Measurements from ENCODE around the gene NOTCH3. TPM values are rescaled to one million over a fixed set of nuclear protein-coding genes. Genes with fewer than 3 reads are reported as not detected.
A peak's percentile ranks its signal among the peaks of the same experiment; 100 is the strongest.

NOTCH3 gene
- total RNA-seq, 1 experiment from 2014 or later, result 164 TPM

DNA sequence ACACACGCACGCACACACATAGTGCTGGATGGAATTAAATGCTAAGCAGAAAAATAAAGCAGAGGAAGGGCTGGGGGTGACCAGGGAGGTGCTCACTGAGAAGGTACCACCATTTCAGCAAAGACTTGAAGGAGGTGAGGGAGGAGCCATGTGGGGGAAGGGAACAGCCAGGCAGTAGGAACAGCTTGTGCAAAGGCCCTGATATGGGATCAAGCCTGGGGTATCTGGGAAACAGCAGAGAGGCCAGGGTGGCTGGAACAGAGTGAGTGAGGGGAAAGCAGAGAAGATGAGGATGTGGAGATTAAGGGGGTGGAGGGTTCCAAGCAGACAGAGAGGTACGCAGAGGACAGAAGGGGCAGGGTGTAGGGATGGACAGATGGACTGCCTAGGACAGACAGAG lies 25.2 kb downstream of the NOTCH3 start:
- Mint-ChIP-seq H3K4me1 (peaks cover 4 to 6% of the 10 kb centered on the region in 2 experiments), H3K4me3 (no peak overlapping the region; a peak in 1 of 5 replicates), H3K36me3 (ENCODE audit: insufficient read depth in 1 of 3, low read depth in 3 of 3) (peaks cover 36 to 73% (median 72%) of the 10 kb centered on the region in 3 experiments), H3K27ac (peak overlapping the region in 1 of 3 experiments; percentile 44; a peak in 1 of 7 replicates), H3K9me3 (no peaks in the 10 kb centered on the region), H3K27me3 (ENCODE audit: low read depth) (no peaks in the 10 kb centered on the region)
- Histone ChIP-seq H3K23me2 (ENCODE audit: insufficient read length, low read depth, low read length, poor library complexity, severe bottlenecking) (no peaks in the 10 kb centered on the region), H3K4ac (ENCODE audit: low read depth, low read length) (no peak overlapping the region), H2BK20ac (ENCODE audit: low read depth, low read length, poor library complexity, severe bottlenecking) (no peak overlapping the region), H2BK15ac (ENCODE audit: low read depth, low read length) (no peak overlapping the region), H3K14ac (ENCODE audit: insufficient read depth, low read length) (no peak overlapping the region), H4K5ac (ENCODE audit: insufficient read length, low read depth, low read length) (no peak overlapping the region), H3K4me2 (ENCODE audit: insufficient read depth, insufficient read length, low read length) (no peak overlapping the region), H2AK5ac (ENCODE audit: insufficient read length, low read length) (no peak overlapping the region), H2BK12ac (ENCODE audit: insufficient read length, low read depth, low read length) (no peak overlapping the region), H2BK5ac (ENCODE audit: insufficient read length, low read length) (no peak overlapping the region), H3T11ph (ENCODE audit: low read length) (no peak overlapping the region), H3K27ac (ENCODE audit: insufficient read length, low read depth, low read length) (no peak overlapping the region), H4K91ac (ENCODE audit: insufficient read length, low read depth, low read length) (no peak overlapping the region), H4K8ac (replicated peaks; ENCODE audit: insufficient read length, low read depth, low read length) (no peak overlapping the region), H3K56ac (ENCODE audit: insufficient read length, low read depth, low read length) (no peak overlapping the region), H4K20me1 (ENCODE audit: control insufficient read depth, insufficient read depth, insufficient read length) (no peaks in the 10 kb centered on the region), H3K79me1 (ENCODE audit: insufficient read depth, low read depth, low read length, poor library complexity, severe bottlenecking) (no peaks in the 10 kb centered on the region), H3K9me3 (ENCODE audit: control insufficient read depth, low read depth, low read length) (no peaks in the 10 kb centered on the region), H3K18ac (ENCODE audit: insufficient read length, low read depth, low read length) (no peak overlapping the region), H3K79me2 (ENCODE audit: insufficient read depth, low read length) (no peaks in the 10 kb centered on the region), H3K27me3 (ENCODE audit: insufficient read depth, low read length) (no peaks in the 10 kb centered on the region), H2AFZ (ENCODE audit: low read length) (no peak overlapping the region), H2BK120ac (ENCODE audit: low read depth, low read length, poor library complexity, severe bottlenecking) (no peak overlapping the region), H3K4me1 (ENCODE audit: insufficient read depth, low read length) (no peaks in the 10 kb centered on the region), H3K23ac (ENCODE audit: insufficient read length, low read depth, low read length) (no peak overlapping the region), H3K9ac (ENCODE audit: extremely low read depth, insufficient read length, low read length) (no peak overlapping the region)
- TF ChIP-seq, protein P1, sequence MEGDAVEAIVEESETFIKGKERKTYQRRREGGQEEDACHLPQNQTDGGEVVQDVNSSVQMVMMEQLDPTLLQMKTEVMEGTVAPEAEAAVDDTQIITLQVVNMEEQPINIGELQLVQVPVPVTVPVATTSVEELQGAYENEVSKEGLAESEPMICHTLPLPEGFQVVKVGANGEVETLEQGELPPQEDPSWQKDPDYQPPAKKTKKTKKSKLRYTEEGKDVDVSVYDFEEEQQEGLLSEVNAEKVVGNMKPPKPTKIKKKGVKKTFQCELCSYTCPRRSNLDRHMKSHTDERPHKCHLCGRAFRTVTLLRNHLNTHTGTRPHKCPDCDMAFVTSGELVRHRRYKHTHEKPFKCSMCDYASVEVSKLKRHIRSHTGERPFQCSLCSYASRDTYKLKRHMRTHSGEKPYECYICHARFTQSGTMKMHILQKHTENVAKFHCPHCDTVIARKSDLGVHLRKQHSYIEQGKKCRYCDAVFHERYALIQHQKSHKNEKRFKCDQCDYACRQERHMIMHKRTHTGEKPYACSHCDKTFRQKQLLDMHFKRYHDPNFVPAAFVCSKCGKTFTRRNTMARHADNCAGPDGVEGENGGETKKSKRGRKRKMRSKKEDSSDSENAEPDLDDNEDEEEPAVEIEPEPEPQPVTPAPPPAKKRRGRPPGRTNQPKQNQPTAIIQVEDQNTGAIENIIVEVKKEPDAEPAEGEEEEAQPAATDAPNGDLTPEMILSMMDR (conservative IDR thresholded peaks at IDR 0.05), result no peak
- no peak for DNase-seq
- WGBS (ENCODE audit: extremely low coverage, insufficient read length, low lambda C conversion rate), result no CpG with 5 or more reads among the region's 3 CpGs

Data from H9 (cell line).